Neuronal stem cell (in vitro differentiated cells): Measurements from ENCODE around the gene HPSE2.

Experiments used
- DNase-seq: peaks from one replicate; pipeline ENCODE4 v3.0.0-alpha.2; 2013; ENCODE audit warnings: low spot score
- H2AFZ ChIP-seq: one replicate; pipeline ENCODE4 v1.6.1; 2013; ENCODE audit warnings: mild to moderate bottlenecking, low read length, inconsistent platforms
- H2AK5ac ChIP-seq: 2 replicates; pipeline ENCODE4 v1.6.1; 2013; ENCODE audit warnings: low read depth, mild to moderate bottlenecking, inconsistent platforms, low read length, moderate library complexity, mixed read lengths
- H2BK120ac ChIP-seq: 2 replicates; pipeline ENCODE4 v1.6.1; 2013; ENCODE audit warnings: low read depth, mild to moderate bottlenecking, inconsistent platforms, low read length, moderate library complexity, mixed read lengths
- H2BK12ac ChIP-seq: one replicate; pipeline ENCODE4 v1.6.1; 2013; ENCODE audit warnings: low read length, inconsistent platforms
- H2BK15ac ChIP-seq: 2 replicates; pipeline ENCODE4 v1.6.1; 2013; ENCODE audit warnings: mild to moderate bottlenecking, low read length, inconsistent platforms, mixed read lengths
- H2BK5ac ChIP-seq: one replicate; pipeline ENCODE4 v1.6.1; 2013; ENCODE audit warnings: inconsistent platforms, mild to moderate bottlenecking, low read length, moderate library complexity
- H3K14ac ChIP-seq: one replicate; pipeline ENCODE4 v1.6.1; 2013; ENCODE audit warnings: low read length, inconsistent platforms
- H3K18ac ChIP-seq: 2 replicates; pipeline ENCODE4 v1.6.1; 2013; ENCODE audit warnings: low read length, inconsistent platforms
- H3K23ac ChIP-seq: 2 replicates; pipeline ENCODE4 v1.6.1; 2013; ENCODE audit warnings: low read depth, mild to moderate bottlenecking, mixed read lengths, low read length, inconsistent platforms; ENCODE audit not compliant: poor library complexity
- H3K27ac ChIP-seq: replicated peaks from 3 replicates; pipeline ENCODE4 v1.5.1; 2013; ENCODE audit warnings: low read length, inconsistent platforms
- H3K27me3 ChIP-seq, 3 experiments: 2 replicates each; pipeline ENCODE4 v1.6.1; 2013; ENCODE audit warnings: low read length in 3 of 3, mild to moderate bottlenecking in 2 of 3, inconsistent platforms in 1 of 3, low read depth in 1 of 3, mixed read lengths in 1 of 3, moderate library complexity in 1 of 3; ENCODE audit not compliant: control insufficient read depth in 3 of 3, insufficient read depth in 3 of 3
- H3K36me3 ChIP-seq, 2 donors: replicated peaks in 1 of 2; 2 replicates each; pipeline ENCODE4 v1.6.1; 2013; ENCODE audit warnings: low read length in 2 of 2; ENCODE audit not compliant: control insufficient read depth in 2 of 2, insufficient read depth in 2 of 2
- H3K4ac ChIP-seq: 2 replicates; pipeline ENCODE4 v1.6.1; 2013; ENCODE audit warnings: inconsistent platforms, mild to moderate bottlenecking, low read length, moderate library complexity
- H3K4me1 ChIP-seq, 2 donors: 1 replicate in 1 of 2; 2 replicates in 1 of 2; pipeline ENCODE4 v1.6.1; 2013; ENCODE audit warnings: low read length in 2 of 2, low read depth in 1 of 2; ENCODE audit not compliant: control insufficient read depth in 2 of 2, insufficient read depth in 1 of 2
- H3K4me2 ChIP-seq: one replicate; pipeline ENCODE4 v1.6.1; 2013; ENCODE audit warnings: mild to moderate bottlenecking, low read length, inconsistent platforms; ENCODE audit not compliant: insufficient read depth, poor library complexity, severe bottlenecking
- H3K4me3 ChIP-seq, 2 donors: 2 replicates each; pipeline ENCODE4 v1.5.1; 2013; ENCODE audit warnings: low read length in 2 of 2, mild to moderate bottlenecking in 2 of 2, inconsistent platforms in 1 of 2, moderate library complexity in 1 of 2
- H3K79me1 ChIP-seq: one replicate; pipeline ENCODE4 v1.6.1; 2013; ENCODE audit warnings: low read depth, mild to moderate bottlenecking, inconsistent platforms, low read length, moderate library complexity
- H3K9ac ChIP-seq: one replicate; pipeline ENCODE4 v1.6.1; 2013; ENCODE audit warnings: mild to moderate bottlenecking, low read depth, low read length, inconsistent platforms; ENCODE audit not compliant: poor library complexity
- H3K9me3 ChIP-seq, 2 donors: replicated peaks in 1 of 2; 2 replicates each; pipeline versions ENCODE3 to v1.6.1; 2013; ENCODE audit warnings: low read length in 2 of 2, mild to moderate bottlenecking in 2 of 2, inconsistent platforms in 1 of 2, low read depth in 1 of 2, mixed read lengths in 1 of 2, moderate library complexity in 1 of 2; ENCODE audit not compliant: control insufficient read depth in 2 of 2, insufficient read depth in 1 of 2
- H4K8ac ChIP-seq: one replicate; pipeline ENCODE4 v1.6.1; 2013; ENCODE audit warnings: low read depth, mild to moderate bottlenecking, inconsistent platforms, low read length, moderate library complexity
- H4K91ac ChIP-seq: one replicate; pipeline ENCODE4 v1.6.1; 2013; ENCODE audit warnings: low read length, low read depth, mild to moderate bottlenecking, inconsistent platforms; ENCODE audit not compliant: poor library complexity
- WGBS, 2 donors: extraction: QIAGEN DNeasy Blood & Tissue Kit; methylation state at CpG; one replicate each; pipeline ENCODE4 v1.1.7; 2013; ENCODE audit warnings: missing lambda C conversion rate in 2 of 2, mixed read lengths in 1 of 2; ENCODE audit not compliant: insufficient read length in 2 of 2, insufficient replicate concordance in 1 of 2; ENCODE audit errors: extremely low coverage in 2 of 2; 5-methylcytosine and 5-hydroxymethylcytosine counted together

HPSE2 gene

DNA sequence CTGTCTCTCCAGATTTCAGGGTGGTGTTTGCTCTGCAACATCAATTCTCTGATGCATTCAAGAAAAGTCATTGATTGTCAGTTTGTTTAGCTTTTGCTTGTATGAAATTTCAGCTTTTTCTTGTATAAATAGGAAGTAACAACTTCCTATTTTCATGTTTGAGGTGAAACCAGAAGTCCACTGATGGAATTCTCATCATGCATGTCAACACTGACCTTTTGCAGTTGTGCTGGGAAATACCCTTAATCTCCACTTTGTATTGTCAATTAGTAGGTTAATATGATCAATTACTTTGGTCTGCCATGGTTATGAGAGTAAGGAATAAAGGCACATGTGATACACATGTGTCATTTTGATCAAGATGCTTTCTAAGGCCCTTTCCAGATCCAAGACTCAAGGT, 580.2 kb downstream of the HPSE2 start:
- Histone ChIP-seq H4K8ac (no peak overlapping the region), H3K23ac (no peak overlapping the region), H4K91ac (no peak overlapping the region), H3K4me1 (peaks cover 0 to 1% of the 10 kb centered on the region in 2 donors), H2AK5ac (no peak overlapping the region), H3K27ac (no peak overlapping the region), H2BK15ac (no peak overlapping the region), H3K9ac (no peak overlapping the region), H3K4ac (no peak overlapping the region), H3K14ac (no peak overlapping the region), H3K18ac (no peak overlapping the region), H3K79me1 (no peaks in the 10 kb centered on the region), H2BK5ac (no peak overlapping the region), H2BK120ac (no peak overlapping the region), H3K27me3 (no peaks in the 10 kb centered on the region), H3K36me3 (no peaks in the 10 kb centered on the region), H3K9me3 (peaks cover 0 to 3% of the 10 kb centered on the region in 2 donors), H2BK12ac (no peak overlapping the region), H3K4me3 (no peak overlapping the region), H3K4me2 (no peak overlapping the region), H2AFZ (no peak overlapping the region)
- DNase-seq = no peak

DNA sequence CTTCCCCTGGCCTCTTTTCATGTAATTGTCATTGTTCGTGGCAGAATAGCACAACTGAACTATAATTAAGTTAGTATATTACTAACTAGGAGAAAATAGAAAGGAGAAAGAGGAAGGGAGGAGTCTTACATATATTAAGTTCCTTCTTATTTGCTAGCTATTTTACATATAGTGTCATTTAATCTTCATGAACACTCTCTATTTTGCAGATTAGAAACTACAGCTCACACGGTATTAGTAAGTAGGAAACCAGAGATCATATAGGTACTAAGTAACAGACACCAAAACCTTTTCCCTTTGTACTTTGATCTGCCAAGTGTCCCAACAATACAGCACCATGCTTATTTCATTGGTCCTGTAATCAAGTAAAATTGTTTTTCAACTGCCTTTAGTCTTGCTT, 586.5 kb downstream of the HPSE2 start:
- Histone ChIP-seq H3K4me3 (no peak overlapping the region), H2BK15ac (no peak overlapping the region), H3K79me1 (no peaks in the 10 kb centered on the region), H3K4ac (no peak overlapping the region), H2BK5ac (no peak overlapping the region), H3K4me2 (no peak overlapping the region), H4K91ac (no peak overlapping the region), H2AFZ (no peak overlapping the region), H2BK12ac (peak overlapping the region; percentile 46), H2AK5ac (no peak overlapping the region), H3K36me3 (no peaks in the 10 kb centered on the region), H2BK120ac (no peak overlapping the region), H3K4me1 (peaks cover 0 to 15% of the 10 kb centered on the region in 2 donors), H3K27me3 (no peaks in the 10 kb centered on the region), H3K23ac (no peak overlapping the region), H4K8ac (no peak overlapping the region), H3K9me3 (peaks cover 0 to 3% of the 10 kb centered on the region in 2 donors), H3K27ac (peak overlapping the region; percentile 89), H3K9ac (no peak overlapping the region), H3K18ac (no peak overlapping the region), H3K14ac (no peak overlapping the region)
- DNase-seq = no peak
- no CpG with 5 or more reads among the region's 2 CpGs for WGBS, 2 donors

DNA sequence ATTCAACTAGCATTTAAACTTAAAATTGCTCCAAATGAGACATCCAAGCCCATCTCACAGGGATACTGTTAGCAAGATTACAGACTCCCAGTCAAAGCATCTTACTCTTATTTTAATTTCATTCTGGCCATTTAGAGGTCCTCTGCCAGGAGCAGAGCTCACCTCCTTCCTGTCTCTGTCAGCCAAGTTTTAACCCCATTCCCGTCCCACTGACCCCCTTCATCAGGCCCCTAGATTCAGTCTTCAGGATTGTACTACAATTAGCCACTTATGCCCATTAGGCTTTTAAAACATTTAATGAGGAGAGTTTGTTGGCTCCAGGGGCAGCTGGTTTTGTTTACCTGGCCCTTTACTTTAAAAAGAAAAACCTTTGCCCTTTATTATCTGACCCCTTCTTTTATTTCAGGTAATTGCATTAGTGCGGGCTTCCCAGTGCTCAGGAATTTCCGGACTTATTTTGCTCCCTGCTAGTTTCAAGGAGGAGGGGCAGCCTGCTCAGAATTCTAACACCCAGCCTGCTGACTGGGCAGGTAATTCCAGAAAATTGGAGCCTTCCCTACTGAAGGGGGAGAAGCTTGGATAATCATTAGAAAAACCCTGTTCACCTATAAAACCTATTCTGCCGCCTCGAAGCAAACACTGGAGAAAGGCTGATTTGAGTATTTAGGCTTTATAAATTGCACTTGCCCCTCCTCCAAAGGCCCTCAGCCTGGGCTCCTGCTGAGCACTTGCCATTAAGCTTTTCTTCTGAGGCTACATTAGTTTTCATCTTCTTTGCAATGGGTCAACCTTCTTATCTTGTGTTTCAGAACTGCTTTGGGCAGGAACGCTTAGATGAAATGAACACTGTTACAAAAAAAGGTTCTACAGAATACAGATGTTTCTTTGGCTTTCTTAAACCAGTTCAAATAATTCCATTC, 588.4 kb downstream of the HPSE2 start:
- Histone ChIP-seq H3K79me1 (no peaks in the 10 kb centered on the region), H3K4me1 (peaks cover 0 to 15% of the 10 kb centered on the region in 2 donors), H3K4ac (no peak overlapping the region), H2BK120ac (no peak overlapping the region), H3K23ac (no peak overlapping the region), H3K14ac (no peak overlapping the region), H3K18ac (no peak overlapping the region), H2BK15ac (no peak overlapping the region), H2AK5ac (no peak overlapping the region), H3K4me3 (no peak overlapping the region), H3K4me2 (no peak overlapping the region), H3K27me3 (no peaks in the 10 kb centered on the region), H2BK12ac (no peak overlapping the region), H3K27ac (peak overlapping the region; percentile 89), H2BK5ac (no peak overlapping the region), H2AFZ (no peak overlapping the region), H3K9ac (no peak overlapping the region), H4K91ac (no peak overlapping the region), H3K36me3 (no peaks in the 10 kb centered on the region), H3K9me3 (peaks cover 0 to 1% of the 10 kb centered on the region in 2 donors), H4K8ac (no peak overlapping the region)
- WGBS, 2 donors = no CpG with 5 or more reads among the region's 6 CpGs
- peak; percentile 86 for DNase-seq

DNA sequence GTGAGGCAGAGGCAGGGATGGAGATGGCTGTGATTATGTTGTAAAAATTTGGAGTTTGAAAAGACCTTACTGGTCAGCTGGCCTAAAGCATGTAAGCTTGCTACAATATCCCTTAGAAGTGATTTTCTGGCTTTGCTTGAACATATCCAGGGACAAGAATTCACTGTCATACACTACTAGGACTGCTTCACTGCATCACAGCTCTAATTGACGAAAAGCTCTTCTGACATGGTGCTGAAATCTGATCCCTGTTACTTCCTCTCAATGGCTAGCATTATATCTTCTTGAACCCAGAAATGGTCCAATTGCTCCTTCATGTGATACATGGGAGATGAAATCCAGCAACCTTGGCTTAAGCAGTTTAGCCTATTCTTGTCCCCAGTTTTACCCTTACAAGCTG, 591.2 kb downstream of the HPSE2 start:
- no peak overlapping the region for H3K27ac ChIP-seq
- no peak overlapping the region for H2AK5ac ChIP-seq
- H3K14ac ChIP-seq = no peak overlapping the region
- no peaks in the 10 kb centered on the region for H3K79me1 ChIP-seq
- no peak overlapping the region for H2AFZ ChIP-seq
- H2BK12ac ChIP-seq = no peak overlapping the region
- no peak overlapping the region for H3K4ac ChIP-seq
- H3K4me1 ChIP-seq = peaks cover 0 to 13% of the 10 kb centered on the region in 2 donors
- no peak overlapping the region for H3K4me3 ChIP-seq
- no peak overlapping the region for H2BK5ac ChIP-seq
- no peak overlapping the region for H4K8ac ChIP-seq
- no CpG with 5 or more reads among the region's 1 CpG for WGBS, 2 donors
- H3K4me2 ChIP-seq = no peak overlapping the region
- H2BK120ac ChIP-seq = no peak overlapping the region
- no peak overlapping the region for H3K23ac ChIP-seq
- no peaks in the 10 kb centered on the region for H3K9me3 ChIP-seq
- no peaks in the 10 kb centered on the region for H3K27me3 ChIP-seq
- H3K18ac ChIP-seq = peak overlapping the region; percentile 53
- H3K9ac ChIP-seq = no peak overlapping the region
- no peak overlapping the region for H2BK15ac ChIP-seq
- no peak for DNase-seq
- no peak overlapping the region for H4K91ac ChIP-seq
- no peaks in the 10 kb centered on the region for H3K36me3 ChIP-seq
